H9 (cell line): ENCODE results near the gene FTO. TPM values are rescaled to one million over a fixed set of nuclear protein-coding genes. Genes with fewer than 3 reads are reported as not detected.

ENCODE experiments used
- DNase-seq: peaks from one replicate; pipeline ENCODE4 v3.0.0-alpha.2; 2017
- H2AFZ ChIP-seq: one replicate; pipeline ENCODE4 v1.6.1; 2013; ENCODE audit warnings: mild to moderate bottlenecking, low read length, control low read depth, moderate library complexity
- H2AK5ac ChIP-seq: 2 replicates; pipeline ENCODE4 v1.6.1; 2013; ENCODE audit warnings: low read length, control low read depth, mixed read lengths; ENCODE audit not compliant: insufficient read length
- H2BK120ac ChIP-seq: one replicate; pipeline ENCODE4 v1.6.1; 2013; ENCODE audit warnings: low read depth, mild to moderate bottlenecking, low read length, control low read depth, inconsistent platforms; ENCODE audit not compliant: poor library complexity, severe bottlenecking
- H2BK12ac ChIP-seq: 2 replicates; pipeline ENCODE4 v1.6.1; 2013; ENCODE audit warnings: low read length, control low read depth, mixed read lengths, low read depth; ENCODE audit not compliant: insufficient read length
- H2BK15ac ChIP-seq: 2 replicates; pipeline ENCODE4 v1.6.1; 2013; ENCODE audit warnings: low read depth, low read length, control low read depth
- H2BK20ac ChIP-seq: one replicate; pipeline ENCODE4 v1.6.1; 2013; ENCODE audit warnings: low read depth, mild to moderate bottlenecking, low read length, control low read depth, inconsistent platforms; ENCODE audit not compliant: poor library complexity, severe bottlenecking
- H2BK5ac ChIP-seq: 2 replicates; pipeline ENCODE4 v1.6.1; 2013; ENCODE audit warnings: low read length, control low read depth, mixed read lengths; ENCODE audit not compliant: insufficient read length
- H3K14ac ChIP-seq: 2 replicates; pipeline ENCODE4 v1.6.1; 2013; ENCODE audit warnings: low read length, control low read depth; ENCODE audit not compliant: insufficient read depth
- H3K18ac ChIP-seq: 2 replicates; pipeline ENCODE4 v1.6.1; 2013; ENCODE audit warnings: low read depth, mild to moderate bottlenecking, mixed read lengths, low read length, control low read depth; ENCODE audit not compliant: insufficient read length
- H3K23ac ChIP-seq: 2 replicates; pipeline ENCODE4 v1.6.1; 2013; ENCODE audit warnings: low read length, control low read depth, mixed read lengths, low read depth; ENCODE audit not compliant: insufficient read length
- H3K23me2 ChIP-seq: 2 replicates; pipeline ENCODE4 v1.6.1; 2013; ENCODE audit warnings: low read depth, mild to moderate bottlenecking, mixed read lengths, low read length, control low read depth; ENCODE audit not compliant: insufficient read length, poor library complexity, severe bottlenecking
- H3K27ac ChIP-seq: 2 replicates; pipeline ENCODE4 v1.5.1; 2013; ENCODE audit warnings: low read length, control low read depth, mixed read lengths, low read depth; ENCODE audit not compliant: insufficient read length
- H3K27me3 ChIP-seq: 2 replicates; pipeline ENCODE4 v1.6.1; 2013; ENCODE audit warnings: low read length, control low read depth, inconsistent platforms; ENCODE audit not compliant: insufficient read depth
- H3K4ac ChIP-seq: 2 replicates; pipeline ENCODE4 v1.6.1; 2013; ENCODE audit warnings: low read depth, mild to moderate bottlenecking, control low read depth, inconsistent platforms, low read length, moderate library complexity
- H3K4me1 ChIP-seq: 2 replicates; pipeline ENCODE4 v1.6.1; 2013; ENCODE audit warnings: low read length, control low read depth, inconsistent platforms; ENCODE audit not compliant: insufficient read depth
- H3K4me2 ChIP-seq: 2 replicates; pipeline ENCODE4 v1.6.1; 2013; ENCODE audit warnings: low read length, control low read depth, mixed read lengths; ENCODE audit not compliant: insufficient read length, insufficient read depth
- H3K56ac ChIP-seq: 2 replicates; pipeline ENCODE4 v1.6.1; 2013; ENCODE audit warnings: low read depth, mild to moderate bottlenecking, mixed read lengths, low read length, control low read depth; ENCODE audit not compliant: insufficient read length
- H3K79me1 ChIP-seq: 2 replicates; pipeline ENCODE4 v1.6.1; 2013; ENCODE audit warnings: low read depth, mild to moderate bottlenecking, moderate library complexity, low read length, control low read depth, inconsistent platforms; ENCODE audit not compliant: insufficient read depth, poor library complexity, severe bottlenecking
- H3K79me2 ChIP-seq: 2 replicates; pipeline ENCODE4 v1.6.1; 2013; ENCODE audit warnings: low read length, control low read depth, inconsistent platforms; ENCODE audit not compliant: insufficient read depth
- H3K9ac ChIP-seq: 2 replicates; pipeline ENCODE4 v1.6.1; 2013; ENCODE audit warnings: low read length, control low read depth, mixed read lengths; ENCODE audit not compliant: insufficient read length; ENCODE audit errors: extremely low read depth
- H3K9me3 ChIP-seq: one replicate; pipeline ENCODE4 v1.6.1; 2013; ENCODE audit warnings: low read depth, low read length, inconsistent platforms; ENCODE audit not compliant: control insufficient read depth
- H3T11ph ChIP-seq: one replicate; pipeline ENCODE4 v1.6.1; 2013; ENCODE audit warnings: mild to moderate bottlenecking, low read length, control low read depth, inconsistent platforms
- H4K20me1 ChIP-seq: one replicate; pipeline ENCODE4 v1.6.1; 2013; ENCODE audit not compliant: control insufficient read depth, insufficient read length, insufficient read depth
- H4K5ac ChIP-seq: 2 replicates; pipeline ENCODE4 v1.6.1; 2013; ENCODE audit warnings: low read depth, mild to moderate bottlenecking, mixed read lengths, low read length, control low read depth; ENCODE audit not compliant: insufficient read length
- H4K8ac ChIP-seq: replicated peaks from 2 replicates; pipeline ENCODE4 v1.6.1; 2013; ENCODE audit warnings: low read length, control low read depth, mixed read lengths, low read depth; ENCODE audit not compliant: insufficient read length
- H4K91ac ChIP-seq: 2 replicates; pipeline ENCODE4 v1.6.1; 2013; ENCODE audit warnings: low read depth, mild to moderate bottlenecking, moderate library complexity, mixed read lengths, low read length, control low read depth; ENCODE audit not compliant: insufficient read length
- H3K27ac Mint-ChIP-seq, 3 experiments: 2 replicates in 2 of 3; 3 replicates in 1 of 3; pipeline ENCODE4 v1.8.0; 2020 to 2021; ENCODE audit warnings: mixed read lengths in 3 of 3, mild to moderate bottlenecking in 1 of 3, moderate library complexity in 1 of 3
- H3K27me3 Mint-ChIP-seq: 2 replicates; pipeline ENCODE4 v1.8.0; 2021; ENCODE audit warnings: low read depth, mild to moderate bottlenecking, moderate library complexity, mixed read lengths
- H3K36me3 Mint-ChIP-seq, 3 experiments: 2 replicates in 2 of 3; 3 replicates in 1 of 3; pipeline ENCODE4 v1.8.0; 2020 to 2021; ENCODE audit warnings: low read depth in 3 of 3, mixed read lengths in 3 of 3; ENCODE audit not compliant: insufficient read depth in 1 of 3
- H3K4me1 Mint-ChIP-seq, 2 experiments: 2 replicates each; pipeline ENCODE4 v1.8.0; 2020; ENCODE audit warnings: mixed read lengths in 2 of 2
- H3K4me3 Mint-ChIP-seq, 2 experiments: 2 replicates in 1 of 2; 3 replicates in 1 of 2; pipeline ENCODE4 v1.8.0; 2020 to 2021; ENCODE audit warnings: mild to moderate bottlenecking in 2 of 2, mixed read lengths in 2 of 2, moderate library complexity in 1 of 2
- H3K9me3 Mint-ChIP-seq, 2 experiments: 2 replicates in 1 of 2; 3 replicates in 1 of 2; pipeline ENCODE4 v1.8.0; 2020; ENCODE audit warnings: mild to moderate bottlenecking in 2 of 2, mixed read lengths in 2 of 2, moderate library complexity in 1 of 2
- CTCF ChIP-seq: fragments of 200-600 bp; sonication (generic); conservative IDR thresholded peaks from 3 replicates; pipeline ENCODE4 v1.8.0; 2021; ENCODE audit warnings: antibody characterized with exemption, mild to moderate bottlenecking
- WGBS: extraction: QIAGEN DNeasy Blood & Tissue Kit; methylation state at CpG from one replicate; pipeline ENCODE4 v1.1.7; 2013; ENCODE audit warnings: missing lambda C conversion rate, low lambda C conversion rate, mixed read lengths; ENCODE audit not compliant: insufficient read length; ENCODE audit errors: extremely low coverage; 5-methylcytosine and 5-hydroxymethylcytosine counted together
- total RNA-seq: library from RNA; stranded (reverse); gene quantifications from 2 replicates; pipeline ENCODE4 v1.2.1, GENCODE V29; 2021

FTO gene
- total RNA-seq, 1 experiment from 2014 or later: 67.9 TPM

GRCh38 chr16:54160252-54160860 is 456.4 kb downstream of the FTO start:
- H3K9me3 Mint-ChIP-seq: peaks cover 0 to 8% of the 10 kb centered on the region in 2 experiments; a peak in 3 of 5 replicates
- no peak overlapping the region for H4K91ac ChIP-seq
- peaks cover 3% of the 10 kb centered on the region; the same call in 1 of the 2 replicates for H3K27me3 Mint-ChIP-seq
- no peak overlapping the region for H3K9ac ChIP-seq
- no peak overlapping the region for H3K56ac ChIP-seq
- peaks cover 0 to 3% of the 10 kb centered on the region in 2 experiments; a peak in 2 of 4 replicates for H3K4me1 Mint-ChIP-seq
- H3K14ac ChIP-seq: no peak overlapping the region
- no peak overlapping the region for H2BK15ac ChIP-seq
- no peaks in the 10 kb centered on the region for H3K27me3 ChIP-seq
- no peak overlapping the region for H3K18ac ChIP-seq
- no peak overlapping the region for H3K27ac ChIP-seq
- no peak overlapping the region for H4K5ac ChIP-seq
- no peaks in the 10 kb centered on the region for H3K9me3 ChIP-seq
- H3K27ac Mint-ChIP-seq: no peak overlapping the region
- peaks cover 2% of the 10 kb centered on the region for H4K20me1 ChIP-seq
- H2AFZ ChIP-seq: no peak overlapping the region
- H2BK120ac ChIP-seq: no peak overlapping the region
- no peak overlapping the region for H2BK12ac ChIP-seq
- no peaks in the 10 kb centered on the region for H3K79me2 ChIP-seq
- DNase-seq: no peak
- H3K4me3 Mint-ChIP-seq: no peak overlapping the region; a peak in 1 of 5 replicates
- H3T11ph ChIP-seq: no peak overlapping the region
- H3K4me2 ChIP-seq: no peak overlapping the region
- no peak overlapping the region for H2BK20ac ChIP-seq
- no peaks in the 10 kb centered on the region for H3K4me1 ChIP-seq
- H3K4ac ChIP-seq: no peak overlapping the region
- H2AK5ac ChIP-seq: no peak overlapping the region
- no peaks in the 10 kb centered on the region for H3K79me1 ChIP-seq
- no peaks in the 10 kb centered on the region; a peak in 1 of 7 replicates for H3K36me3 Mint-ChIP-seq
- TF ChIP-seq CTCF: no peak
- no peaks in the 10 kb centered on the region for H3K23me2 ChIP-seq
- no peak overlapping the region for H4K8ac ChIP-seq
- no CpG with 5 or more reads among the region's 7 CpGs for WGBS
- no peak overlapping the region for H2BK5ac ChIP-seq
- no peak overlapping the region for H3K23ac ChIP-seq
